Breast epithelium (tissue), 4 donors: ENCODE data around the gene GNE. TPM values are rescaled to one million over a fixed set of nuclear protein-coding genes. Genes with fewer than 3 reads are reported as not detected.

ENCODE experiments used
- DNase-seq, 2 donors: peaks; one replicate each; pipeline ENCODE4 v3.0.0-alpha.2; 2019; ENCODE audit warnings: low spot score in 2 of 2
- H3K27ac ChIP-seq, 2 donors: fragments of 200-600 bp; sonication (generic) in 1 of 2; one replicate each; pipeline ENCODE4 v1.5.1; 2016 to 2019; ENCODE audit warnings: mild to moderate bottlenecking in 1 of 2
- H3K27me3 ChIP-seq, 2 donors: fragments of 200-600 bp; sonication (generic) in 1 of 2; one replicate each; pipeline versions ENCODE4 v1.5.1 to v1.6.0; 2017 to 2019; ENCODE audit warnings: control low read depth in 1 of 2, mild to moderate bottlenecking in 1 of 2
- H3K36me3 ChIP-seq: fragments of 200-600 bp; one replicate; pipeline ENCODE4 v1.5.1; 2019
- H3K4me1 ChIP-seq, 2 donors: fragments of 200-600 bp; sonication (generic); one replicate each; pipeline ENCODE4 v1.5.1; 2016 to 2019; ENCODE audit warnings: control low read depth in 1 of 2
- H3K4me3 ChIP-seq, 3 donors: fragments of 200-600 bp; sonication (generic); 1 replicate in 2 of 3; 2 replicates in 1 of 3; pipeline ENCODE4 v1.5.1; 2016 to 2019; ENCODE audit warnings: mild to moderate bottlenecking in 3 of 3, moderate library complexity in 2 of 3
- H3K9me3 ChIP-seq, 2 donors: fragments of 200-600 bp; sonication (generic) in 1 of 2; one replicate each; pipeline ENCODE4 v1.5.1; 2016 to 2019; ENCODE audit warnings: control low read depth in 1 of 2
- CTCF ChIP-seq, 3 donors: fragments of 450-650 bp; IDR thresholded peaks; one replicate each; pipeline ENCODE4 v1.5.1; 2016 to 2017; ENCODE audit warnings: antibody characterized with exemption in 3 of 3, mild to moderate bottlenecking in 3 of 3, moderate library complexity in 3 of 3
- POLR2A ChIP-seq: fragments of 450-650 bp; IDR thresholded peaks from one replicate; pipeline ENCODE4 v1.6.1; 2016; ENCODE audit warnings: antibody characterized with exemption, mild to moderate bottlenecking, moderate library complexity
- POLR2AphosphoS5 ChIP-seq, 3 donors: sonication (generic); formaldehyde crosslinking; IDR thresholded peaks; one replicate each; pipeline ENCODE4 v1.6.1; 2017; ENCODE audit warnings: antibody characterized with exemption in 3 of 3
- intact Hi-C: fragments of 100-400 bp; cut with DNase I; formaldehyde crosslinking; loops from one replicate; pipeline ENCODE4 v1.15.1; 2023; ENCODE audit warnings: low total_unique reads
- total RNA-seq, 3 donors: library from RNA; depleted of rRNA; stranded (reverse); fragments of >200 nt; gene quantifications; one replicate each; pipeline ENCODE4 v1.1.0, GENCODE V29; 2016

The GNE gene
- total RNA-seq, 3 donors from 2014 or later: 24.9 to 38.2 (median 35.1) TPM

GRCh38 chr9:36169708-36170107 lies 88.5 kb downstream of the GNE start:
- Histone ChIP-seq H3K27me3 (no peaks in the 10 kb centered on the region), H3K36me3 (no peaks in the 10 kb centered on the region), H3K27ac (no peak overlapping the region), H3K4me1 (no peaks in the 10 kb centered on the region), H3K4me3 (no peak overlapping the region), H3K9me3 (no peaks in the 10 kb centered on the region)
- DNase-seq: no peak
- intact Hi-C loops: loop anchor here (10.0 kb wide), 1 partner anchor 65 kb away; no protein-coding TSS in a partner anchor
- TF ChIP-seq POLR2AphosphoS5 (IDR thresholded peaks at IDR 0.05) (no peak), POLR2A (no peak), CTCF (IDR thresholded peaks at IDR 0.05) (no peak)

GRCh38 chr9:36169166-36169565 lies 89.1 kb downstream of the GNE start, which contains the start of gene CCIN:
CCIN (plus strand) TSS chr9:36169388; CDS start chr9:36169503, 115 bp downstream.
- H3K9me3 ChIP-seq: no peaks in the 10 kb centered on the region
- no peak within 1 kb of the TSS for H3K27ac ChIP-seq
- H3K4me1 ChIP-seq: no peaks in the 10 kb centered on the region
- no peaks in the 10 kb centered on the region for H3K27me3 ChIP-seq
- intact Hi-C loops: loop anchor here (10.0 kb wide), 1 partner anchor 64 kb away; no protein-coding TSS in a partner anchor
- TF ChIP-seq POLR2A (no peak), POLR2AphosphoS5 (IDR thresholded peaks at IDR 0.05) (no peak), CTCF (IDR thresholded peaks at IDR 0.05) (no peak)
- no peaks in the 10 kb centered on the region for H3K36me3 ChIP-seq
- no peak for DNase-seq
- H3K4me3 ChIP-seq: no peak within 1 kb of the TSS

- intact Hi-C loops: loop anchor here (10.0 kb wide), 1 partner anchor 62 kb away; no protein-coding TSS in a partner anchor
- H3K36me3 ChIP-seq: no peaks in the 10 kb centered on the region
- no peaks in the 10 kb centered on the region for H3K9me3 ChIP-seq
- H3K27ac ChIP-seq: peak overlapping the region; percentile 41 to 82
- no peak for TF ChIP-seq POLR2A
- peak in 2 of 3 donors; percentile 30 to 45 for TF ChIP-seq POLR2AphosphoS5 (IDR thresholded peaks at IDR 0.05)
- peak; percentile 87 to 89 (median 89) for TF ChIP-seq CTCF (IDR thresholded peaks at IDR 0.05)
- peak; percentile 56 to 79 for DNase-seq
- peak overlapping the region; percentile 39 to 67 (median 50) for H3K4me3 ChIP-seq
- no peaks in the 10 kb centered on the region for H3K27me3 ChIP-seq
- no peaks in the 10 kb centered on the region for H3K4me1 ChIP-seq
Measured at GRCh38 chr9:36166168-36166927, 91.9 kb downstream of the GNE start.

- Histone ChIP-seq H3K36me3 (no peaks in the 10 kb centered on the region), H3K27ac (peak overlapping the region; percentile 41 to 82), H3K9me3 (no peaks in the 10 kb centered on the region), H3K4me1 (no peaks in the 10 kb centered on the region), H3K27me3 (no peaks in the 10 kb centered on the region), H3K4me3 (peak overlapping the region; percentile 39 to 67 (median 50))
- DNase-seq: no peak
- intact Hi-C loops: loop anchor here (10.0 kb wide), 1 partner anchor 61 kb away; no protein-coding TSS in a partner anchor
- TF ChIP-seq POLR2AphosphoS5 (IDR thresholded peaks at IDR 0.05) (no peak), CTCF (IDR thresholded peaks at IDR 0.05) (no peak), POLR2A (no peak)
Measured at GRCh38 chr9:36165826-36166167, 92.5 kb downstream of the GNE start.

GRCh38 chr9:36164989-36165388 lies 93.3 kb downstream of the GNE start:
- H3K4me1 ChIP-seq: no peaks in the 10 kb centered on the region
- intact Hi-C loops: loop anchor here (10.0 kb wide), 1 partner anchor 60 kb away; no protein-coding TSS in a partner anchor

More at GRCh38 chr9:36164989-36165388, 93.3 kb downstream of the GNE start:
- no peak for TF ChIP-seq POLR2AphosphoS5 (IDR thresholded peaks at IDR 0.05)
- Histone ChIP-seq H3K9me3 (no peaks in the 10 kb centered on the region), H3K36me3 (no peaks in the 10 kb centered on the region), H3K4me3 (no peak overlapping the region), H3K27ac (peak overlapping the region in 1 of 2 donors; percentile 92), H3K27me3 (no peaks in the 10 kb centered on the region)
- DNase-seq: no peak

Other genes with a start within 250 kb of the GNE start
- gene RECK, start 221.5 kb downstream of the GNE start, total RNA-seq: 10 to 100 TPM; 12.7 to 25.6 (median 17.7) TPM
- gene GLIPR2, start 121.7 kb downstream of the GNE start, total RNA-seq: 10 to 100 TPM; 16.5 to 57.4 (median 26.9) TPM
- under 1 TPM in 1 of 3 donors, not detected in 2; 0.80 TPM for gene CCIN, start 89.1 kb downstream of the GNE start, total RNA-seq
- gene CLTA, start 67.5 kb downstream of the GNE start, total RNA-seq: 100 to 1,000 TPM; 177 to 202 (median 178) TPM
- 10 to 100 TPM; 30.8 to 45.8 (median 36.0) TPM for gene RNF38, start 141.8 kb upstream of the GNE start, total RNA-seq